WERI-Rb-1 (cell line): Measurements from ENCODE around the gene ZNF148.

Source experiments
- DNase-seq: peaks from one replicate; pipeline ENCODE4 v3.0.0-alpha.2; 2020
- H3K27ac ChIP-seq: fragments of 250-450 bp; sonication (Bioruptor Pico); 2 replicates; pipeline ENCODE4 v1.5.1; 2020; ENCODE audit warnings: mild to moderate bottlenecking, moderate library complexity
- H3K27me3 ChIP-seq: fragments of 250-450 bp; sonication (Bioruptor Pico); 2 replicates; pipeline ENCODE4 v1.5.1; 2021; ENCODE audit warnings: mild to moderate bottlenecking, low read depth, moderate library complexity; ENCODE audit not compliant: insufficient read depth, severe bottlenecking
- H3K36me3 ChIP-seq: fragments of 250-450 bp; sonication (Bioruptor Pico); 2 replicates; pipeline ENCODE4 v1.5.1; 2020; ENCODE audit warnings: mild to moderate bottlenecking, moderate library complexity
- H3K4me3 ChIP-seq: 2 replicates; pipeline ENCODE4 v1.5.1; 2011; ENCODE audit warnings: low read depth, mild to moderate bottlenecking, control low read depth, low read length
- H3K9me3 ChIP-seq: fragments of 250-450 bp; sonication (Bioruptor Pico); 2 replicates; pipeline ENCODE4 v1.5.1; 2021; ENCODE audit warnings: mild to moderate bottlenecking, moderate library complexity; ENCODE audit not compliant: severe bottlenecking
- TF ChIP-seq, protein P1 (sequence below): IDR thresholded peaks from 2 replicates; pipeline ENCODE4 v1.5.1; 2011; ENCODE audit warnings: low read depth, mild to moderate bottlenecking, control low read depth, inconsistent platforms, low read length

ZNF148 gene

DNA sequence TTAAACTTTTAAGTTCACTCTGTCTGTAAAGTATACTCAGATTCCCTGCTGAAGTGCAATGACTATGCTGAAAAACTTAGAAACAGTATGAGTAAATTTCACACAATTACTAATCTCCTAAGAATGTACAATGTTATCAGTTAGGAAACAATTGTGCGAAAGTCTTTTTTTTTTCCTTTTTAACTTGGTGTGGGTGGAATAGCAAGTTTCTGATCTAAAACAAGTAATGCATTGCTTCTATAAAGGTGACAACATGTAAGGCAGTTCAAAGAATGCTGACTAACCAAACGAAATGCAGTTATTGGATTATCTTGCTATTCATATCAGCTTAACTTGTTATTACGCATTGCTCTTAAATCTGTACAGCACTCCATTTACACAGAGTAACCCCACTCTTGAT, 143.2 kb downstream of the ZNF148 start:
- DNase-seq, result no peak
- H3K27ac ChIP-seq, result no peak overlapping the region
- TF ChIP-seq, protein P1, sequence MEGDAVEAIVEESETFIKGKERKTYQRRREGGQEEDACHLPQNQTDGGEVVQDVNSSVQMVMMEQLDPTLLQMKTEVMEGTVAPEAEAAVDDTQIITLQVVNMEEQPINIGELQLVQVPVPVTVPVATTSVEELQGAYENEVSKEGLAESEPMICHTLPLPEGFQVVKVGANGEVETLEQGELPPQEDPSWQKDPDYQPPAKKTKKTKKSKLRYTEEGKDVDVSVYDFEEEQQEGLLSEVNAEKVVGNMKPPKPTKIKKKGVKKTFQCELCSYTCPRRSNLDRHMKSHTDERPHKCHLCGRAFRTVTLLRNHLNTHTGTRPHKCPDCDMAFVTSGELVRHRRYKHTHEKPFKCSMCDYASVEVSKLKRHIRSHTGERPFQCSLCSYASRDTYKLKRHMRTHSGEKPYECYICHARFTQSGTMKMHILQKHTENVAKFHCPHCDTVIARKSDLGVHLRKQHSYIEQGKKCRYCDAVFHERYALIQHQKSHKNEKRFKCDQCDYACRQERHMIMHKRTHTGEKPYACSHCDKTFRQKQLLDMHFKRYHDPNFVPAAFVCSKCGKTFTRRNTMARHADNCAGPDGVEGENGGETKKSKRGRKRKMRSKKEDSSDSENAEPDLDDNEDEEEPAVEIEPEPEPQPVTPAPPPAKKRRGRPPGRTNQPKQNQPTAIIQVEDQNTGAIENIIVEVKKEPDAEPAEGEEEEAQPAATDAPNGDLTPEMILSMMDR, result no peak
- no peak overlapping the region for H3K4me3 ChIP-seq
- H3K36me3 ChIP-seq, result peaks cover 16% of the 10 kb centered on the region
- H3K27me3 ChIP-seq, result no peaks in the 10 kb centered on the region
- no peaks in the 10 kb centered on the region for H3K9me3 ChIP-seq

DNA sequence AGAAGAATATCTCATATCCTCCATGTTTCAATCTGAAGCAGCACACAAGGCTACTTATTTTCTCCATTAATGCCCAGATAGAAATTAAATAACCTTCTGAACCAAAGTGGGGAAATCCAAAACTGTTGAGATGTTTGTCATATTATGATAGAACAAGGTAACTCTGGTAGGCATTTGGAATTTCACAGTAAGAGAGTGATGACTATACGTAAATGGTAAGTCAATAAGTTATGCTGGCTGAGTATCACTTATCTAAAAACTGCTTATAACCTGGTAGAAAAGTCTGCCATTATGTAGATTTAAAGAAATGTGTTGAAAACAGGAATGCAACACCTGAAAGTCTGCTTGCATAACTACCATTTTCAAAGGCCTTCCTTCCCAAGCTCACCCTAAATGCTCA, 145.4 kb downstream of the ZNF148 start:
- peaks cover 16% of the 10 kb centered on the region for H3K36me3 ChIP-seq
- H3K4me3 ChIP-seq, result no peak overlapping the region
- DNase-seq, result no peak
- no peaks in the 10 kb centered on the region for H3K27me3 ChIP-seq
- H3K27ac ChIP-seq, result no peak overlapping the region
- TF ChIP-seq, protein P1, result no peak
- H3K9me3 ChIP-seq, result no peaks in the 10 kb centered on the region

DNA sequence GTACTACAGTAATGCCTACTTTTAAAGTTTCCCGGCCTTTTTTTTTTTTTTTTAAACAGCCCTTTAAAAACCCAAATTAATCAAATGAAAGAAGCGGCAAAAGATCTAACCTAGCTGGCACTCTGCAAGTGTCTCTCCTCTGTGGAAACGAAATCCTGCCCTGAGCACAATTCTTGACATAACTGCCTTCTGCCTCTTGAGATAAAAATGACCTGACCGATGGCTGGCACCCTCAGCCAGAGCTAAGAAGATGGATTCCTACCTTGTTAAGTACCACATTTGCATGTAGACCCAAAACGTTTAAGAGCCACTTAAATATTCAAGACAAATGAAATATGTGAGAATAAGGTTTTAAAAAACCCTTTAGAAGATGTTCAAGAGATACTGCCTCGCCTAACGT, 146.0 kb downstream of the ZNF148 start:
- peaks cover 16% of the 10 kb centered on the region for H3K36me3 ChIP-seq
- no peak overlapping the region for H3K27ac ChIP-seq
- TF ChIP-seq, protein P1, result no peak
- H3K9me3 ChIP-seq, result no peaks in the 10 kb centered on the region
- no peak for DNase-seq
- H3K27me3 ChIP-seq, result no peaks in the 10 kb centered on the region
- no peak overlapping the region for H3K4me3 ChIP-seq

DNA sequence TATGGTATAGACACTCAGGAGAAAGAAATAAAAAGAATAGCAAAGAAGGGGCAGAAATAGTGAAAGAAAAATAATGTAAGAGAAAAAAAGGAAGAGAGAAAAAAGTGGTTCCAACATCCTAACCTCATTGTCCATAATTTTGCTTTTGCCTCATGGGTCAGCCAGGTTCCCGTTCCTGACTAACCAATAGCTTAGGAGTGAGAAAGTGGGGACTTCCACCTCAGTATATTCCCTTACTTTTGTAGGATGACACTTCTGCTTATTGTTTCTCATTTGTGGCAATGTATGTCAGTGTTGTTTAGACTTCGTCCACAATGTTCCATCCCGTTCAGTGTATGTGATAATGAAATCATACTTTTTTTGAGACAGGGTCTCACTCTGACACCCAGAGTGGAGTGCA, 153.3 kb downstream of the ZNF148 start:
- no peak for DNase-seq
- no peak overlapping the region for H3K4me3 ChIP-seq
- no peaks in the 10 kb centered on the region for H3K36me3 ChIP-seq
- no peak overlapping the region for H3K27ac ChIP-seq
- no peaks in the 10 kb centered on the region for H3K27me3 ChIP-seq
- H3K9me3 ChIP-seq, result no peaks in the 10 kb centered on the region
- TF ChIP-seq, protein P1, result no peak

DNA sequence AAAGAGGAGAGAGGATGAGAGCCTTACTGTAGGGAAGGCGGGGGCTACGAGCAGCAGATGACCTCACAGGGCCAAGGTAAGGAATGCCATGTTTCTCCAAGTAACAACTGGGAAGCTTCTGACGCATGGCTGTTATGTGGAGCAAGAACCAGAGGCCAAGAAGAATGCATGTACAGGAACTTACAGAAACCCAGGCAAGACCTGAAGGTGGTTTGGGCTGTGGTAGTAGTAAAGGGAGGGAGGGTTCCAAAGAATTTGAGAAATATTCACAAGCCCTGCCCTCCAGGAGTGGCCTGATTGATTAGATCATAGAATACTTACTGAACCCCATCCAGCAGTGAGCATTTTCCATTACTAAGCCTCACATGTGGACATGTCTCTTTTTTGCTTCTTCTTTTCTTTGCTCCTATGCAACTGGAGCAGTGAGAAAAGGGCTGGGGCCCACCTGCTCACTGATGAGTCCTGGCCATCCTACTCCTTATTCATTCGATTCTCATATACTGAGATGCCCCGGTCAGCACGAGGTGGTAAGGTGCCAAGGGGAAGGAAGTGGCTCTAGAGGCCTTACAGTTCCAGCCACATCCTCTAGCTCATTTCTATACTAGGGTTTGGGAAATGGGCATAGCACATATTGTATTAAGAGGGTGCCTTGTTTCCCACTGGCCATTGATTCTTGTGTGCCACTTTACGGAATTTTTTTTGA, 154.2 kb downstream of the ZNF148 start:
- H3K27ac ChIP-seq, result no peak overlapping the region
- TF ChIP-seq, protein P1, result no peak
- DNase-seq, result no peak

DNA sequence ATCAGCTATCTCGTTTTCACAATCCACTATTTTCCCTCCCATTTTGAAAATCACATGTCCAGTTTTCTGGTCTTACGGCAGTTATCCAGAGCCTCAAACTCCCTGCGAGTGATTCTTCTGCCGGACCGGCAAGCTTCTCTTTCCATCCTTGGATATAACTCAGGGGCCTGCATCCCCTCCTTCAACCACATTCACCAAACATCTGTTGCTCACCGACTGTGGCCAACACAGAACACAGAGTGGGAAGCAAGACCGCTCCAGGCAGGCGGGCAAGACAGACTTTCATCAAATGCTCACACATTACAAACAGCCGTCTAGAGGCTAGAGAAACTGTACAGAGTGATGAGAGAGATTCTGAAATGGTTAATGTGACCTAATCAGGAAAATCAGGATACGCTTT, 154.9 kb downstream of the ZNF148 start:
- TF ChIP-seq, protein P1, result no peak
- DNase-seq, result no peak
- no peak overlapping the region for H3K4me3 ChIP-seq
- no peaks in the 10 kb centered on the region for H3K36me3 ChIP-seq
- H3K27ac ChIP-seq, result peak overlapping the region; percentile 46; the same call in 1 of the 2 replicates
- H3K27me3 ChIP-seq, result no peaks in the 10 kb centered on the region
- no peaks in the 10 kb centered on the region for H3K9me3 ChIP-seq

More for the DNA sequence above, 154.2 kb downstream of the ZNF148 start:
- H3K36me3 ChIP-seq, result no peaks in the 10 kb centered on the region
- no peaks in the 10 kb centered on the region for H3K27me3 ChIP-seq
- H3K4me3 ChIP-seq, result no peak overlapping the region
- no peaks in the 10 kb centered on the region for H3K9me3 ChIP-seq
